ENCODE data around the gene CREBL2.
"Not testable (repeated sequence)": the region's sequence is repeated elsewhere in the genome, so short reads cannot be mapped to it uniquely, and the experiment has no call there.

CREBL2 gene

GRCh38 chr12:12604740-12605139, 6.9 kb upstream of the CREBL2 start:
- in situ Hi-C loops (cut with HindIII; ENCODE audit: low pct_unique_long_range_greater_than_20kb, low sequenced_read_pairs), result no loop called here

DNA sequence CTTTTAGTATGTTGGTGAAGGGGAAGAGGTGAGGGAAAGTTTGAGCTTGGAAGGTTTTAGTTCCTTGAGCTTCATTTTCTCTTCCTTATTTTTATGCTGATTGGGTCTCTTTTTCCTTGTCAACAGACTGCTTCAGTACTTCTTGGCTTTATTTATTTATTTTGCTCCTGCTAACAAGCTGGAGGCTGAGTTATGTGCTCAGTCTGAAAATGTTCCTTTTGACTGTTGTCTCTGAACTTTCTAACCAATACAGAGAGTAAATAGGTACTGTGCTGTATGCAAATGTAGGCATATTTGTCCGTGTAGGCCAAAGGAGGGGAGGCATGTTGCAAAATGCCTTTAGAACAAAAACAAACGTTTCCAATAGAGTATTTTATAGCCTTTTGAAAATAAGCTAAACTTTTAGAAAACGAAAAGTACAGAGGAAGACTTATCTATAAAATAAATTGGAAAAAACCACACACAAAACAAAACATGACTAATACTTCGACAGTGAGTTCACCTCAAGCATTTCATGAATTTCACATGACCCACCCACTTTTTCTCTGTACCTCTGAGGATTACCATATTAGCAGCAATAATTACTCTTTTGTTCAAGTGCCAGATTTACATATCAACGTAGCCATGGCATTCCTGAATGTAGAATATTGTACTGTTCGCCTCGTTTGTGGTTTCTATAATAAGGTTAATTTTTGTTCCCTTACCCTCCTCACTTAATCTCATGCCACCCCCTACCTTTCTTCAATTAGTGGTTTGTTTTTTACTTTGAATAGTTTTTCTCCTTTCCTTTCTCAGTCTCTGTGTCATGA, 4.7 kb upstream of the CREBL2 start:
- in situ Hi-C loops (cut with HindIII; ENCODE audit: low pct_unique_long_range_greater_than_20kb, low sequenced_read_pairs), result no loop called here
- no peak for DNase-seq (ENCODE audit: low read depth in 1 of 2, low spot score in 1 of 2)
- no peak for TF ChIP-seq JUND (IDR thresholded peaks at IDR 0.05; ENCODE audit: low read depth)

More at GRCh38 chr12:12604740-12605139, 6.9 kb upstream of the CREBL2 start:
- TF ChIP-seq JUND (IDR thresholded peaks at IDR 0.05; ENCODE audit: low read depth), result no peak
- no peak for DNase-seq (ENCODE audit: low read depth in 1 of 2, low spot score in 1 of 2)

DNA sequence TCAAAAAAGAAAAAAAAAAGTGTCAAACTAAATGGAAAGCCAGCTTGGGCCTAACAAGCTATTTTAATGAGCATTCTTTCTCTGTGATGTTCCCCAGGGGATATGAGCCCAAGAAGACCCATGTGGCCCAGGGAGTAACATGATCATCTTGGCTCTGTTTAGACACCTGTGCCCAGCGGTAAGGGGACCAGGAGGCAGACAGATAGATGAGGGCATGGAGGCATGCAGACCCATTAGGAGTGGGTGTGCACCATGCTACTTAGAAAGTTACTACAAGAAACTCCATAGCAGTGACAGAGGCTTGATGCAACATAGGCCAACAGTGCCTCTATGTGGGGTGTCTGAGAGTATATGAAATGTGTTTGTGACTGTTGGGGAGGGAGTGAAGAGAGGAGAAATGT, 3.1 kb upstream of the CREBL2 start:
- in situ Hi-C loops (cut with HindIII; ENCODE audit: low pct_unique_long_range_greater_than_20kb, low sequenced_read_pairs), result no loop called here
- TF ChIP-seq JUND (IDR thresholded peaks at IDR 0.05; ENCODE audit: low read depth), result no peak
- DNase-seq (ENCODE audit: low read depth in 1 of 2, low spot score in 1 of 2), result peak; percentile 8 to 63

- DNase-seq (ENCODE audit: low read depth in 1 of 2, low spot score in 1 of 2), result no peak
- no peak for TF ChIP-seq JUND (IDR thresholded peaks at IDR 0.05; ENCODE audit: low read depth)
- in situ Hi-C loops (cut with HindIII; ENCODE audit: low pct_unique_long_range_greater_than_20kb, low sequenced_read_pairs), result no loop called here
Observed at GRCh38 chr12:12609692-12610091, 2.0 kb upstream of the CREBL2 start.

DNA sequence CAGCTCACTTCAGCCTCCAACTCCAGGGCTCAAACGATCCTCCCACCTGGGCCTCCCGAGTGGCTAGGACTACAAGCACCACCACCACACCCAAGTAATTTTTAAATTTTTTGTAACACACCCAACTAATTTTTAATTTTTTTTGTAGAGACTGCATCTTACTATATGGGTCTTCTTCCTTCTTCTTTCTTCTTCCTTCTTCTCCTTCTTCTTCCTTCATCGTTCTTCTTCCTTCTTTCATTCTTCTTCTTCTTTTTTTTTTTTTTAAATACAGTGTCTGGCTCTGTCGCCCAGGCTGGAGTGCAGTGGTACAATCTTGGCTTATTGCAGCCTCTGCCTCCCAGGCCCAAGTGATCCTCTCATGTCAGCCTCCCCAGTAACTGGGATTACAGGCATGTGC, 965 bp upstream of the CREBL2 start:
- in situ Hi-C loops (cut with HindIII; ENCODE audit: low pct_unique_long_range_greater_than_20kb, low sequenced_read_pairs), result no loop called here
- no peak for DNase-seq (ENCODE audit: low read depth in 1 of 2, low spot score in 1 of 2)
- no peak for TF ChIP-seq JUND (IDR thresholded peaks at IDR 0.05; ENCODE audit: low read depth)

DNA sequence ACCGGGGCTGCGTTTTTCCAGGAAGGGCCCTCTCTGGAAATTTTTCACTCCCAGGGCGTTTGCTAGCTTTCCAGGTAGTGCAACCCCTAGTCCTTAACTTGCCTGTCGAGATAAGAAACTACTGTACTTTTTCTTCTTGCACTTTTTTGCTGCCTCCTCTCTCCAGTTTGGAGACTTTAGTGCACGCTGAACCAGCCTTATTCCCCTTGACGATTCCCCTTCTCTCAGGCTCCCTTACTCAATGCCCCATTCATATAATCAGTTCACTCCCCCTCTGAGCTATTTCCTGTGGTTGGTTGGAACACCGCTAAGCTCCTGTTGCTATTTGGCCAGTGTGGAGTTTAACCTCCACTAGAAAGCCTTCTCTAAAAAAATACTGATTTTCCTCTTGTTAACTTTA, 682 bp downstream of the CREBL2 start:
- in situ Hi-C loops (cut with HindIII; ENCODE audit: low pct_unique_long_range_greater_than_20kb, low sequenced_read_pairs), result no loop called here
- peak in 1 of 2 experiments; percentile 2 for DNase-seq (ENCODE audit: low read depth in 1 of 2, low spot score in 1 of 2)
- no peak for TF ChIP-seq JUND (IDR thresholded peaks at IDR 0.05; ENCODE audit: low read depth)

DNA sequence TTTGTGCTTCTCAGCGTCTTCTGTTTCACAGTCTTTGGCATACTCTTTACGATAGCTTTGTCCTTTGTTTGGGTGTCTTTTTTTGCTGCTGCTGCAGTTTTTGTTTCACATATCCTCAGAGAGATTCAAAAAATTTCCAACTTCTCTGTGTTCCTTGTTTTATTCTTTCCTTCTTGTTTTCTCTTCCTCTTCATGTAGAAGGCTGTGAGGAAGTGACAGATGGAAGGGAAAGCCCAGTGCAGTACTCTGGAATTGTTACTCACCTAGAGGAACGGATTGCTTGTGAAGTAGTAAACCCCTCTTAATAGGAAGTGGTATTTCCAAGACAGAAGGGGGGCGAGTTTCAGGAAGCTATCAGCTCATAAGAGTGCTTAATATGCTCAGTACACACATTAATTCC, 1.7 kb downstream of the CREBL2 start:
- DNase-seq (ENCODE audit: low read depth in 1 of 2, low spot score in 1 of 2), result no peak
- in situ Hi-C loops (cut with HindIII; ENCODE audit: low pct_unique_long_range_greater_than_20kb, low sequenced_read_pairs), result no loop called here
- no peak for TF ChIP-seq JUND (IDR thresholded peaks at IDR 0.05; ENCODE audit: low read depth)

DNA sequence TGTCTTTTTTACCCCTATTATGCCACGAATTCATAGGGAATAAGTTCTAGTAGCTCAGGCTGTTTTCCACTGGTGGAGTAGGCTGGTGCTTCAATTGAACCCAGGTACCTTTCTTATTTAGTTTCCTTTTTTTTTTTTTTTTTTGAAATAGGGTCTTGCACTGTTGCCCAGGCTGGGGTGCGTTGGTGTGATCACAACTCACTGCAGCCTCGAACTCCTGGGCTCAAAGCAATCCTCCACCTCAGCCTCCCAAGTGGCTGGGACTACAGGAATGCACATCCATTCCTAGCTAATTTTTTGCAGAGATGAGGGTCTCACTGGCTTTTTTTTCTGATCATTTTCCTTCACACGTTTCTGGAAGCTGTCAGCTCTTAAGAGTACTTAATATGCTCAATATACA, 2.7 kb downstream of the CREBL2 start:
- no peak for DNase-seq (ENCODE audit: low read depth in 1 of 2, low spot score in 1 of 2)
- in situ Hi-C loops (cut with HindIII; ENCODE audit: low pct_unique_long_range_greater_than_20kb, low sequenced_read_pairs), result no loop called here
- no peak for TF ChIP-seq JUND (IDR thresholded peaks at IDR 0.05; ENCODE audit: low read depth)

DNA sequence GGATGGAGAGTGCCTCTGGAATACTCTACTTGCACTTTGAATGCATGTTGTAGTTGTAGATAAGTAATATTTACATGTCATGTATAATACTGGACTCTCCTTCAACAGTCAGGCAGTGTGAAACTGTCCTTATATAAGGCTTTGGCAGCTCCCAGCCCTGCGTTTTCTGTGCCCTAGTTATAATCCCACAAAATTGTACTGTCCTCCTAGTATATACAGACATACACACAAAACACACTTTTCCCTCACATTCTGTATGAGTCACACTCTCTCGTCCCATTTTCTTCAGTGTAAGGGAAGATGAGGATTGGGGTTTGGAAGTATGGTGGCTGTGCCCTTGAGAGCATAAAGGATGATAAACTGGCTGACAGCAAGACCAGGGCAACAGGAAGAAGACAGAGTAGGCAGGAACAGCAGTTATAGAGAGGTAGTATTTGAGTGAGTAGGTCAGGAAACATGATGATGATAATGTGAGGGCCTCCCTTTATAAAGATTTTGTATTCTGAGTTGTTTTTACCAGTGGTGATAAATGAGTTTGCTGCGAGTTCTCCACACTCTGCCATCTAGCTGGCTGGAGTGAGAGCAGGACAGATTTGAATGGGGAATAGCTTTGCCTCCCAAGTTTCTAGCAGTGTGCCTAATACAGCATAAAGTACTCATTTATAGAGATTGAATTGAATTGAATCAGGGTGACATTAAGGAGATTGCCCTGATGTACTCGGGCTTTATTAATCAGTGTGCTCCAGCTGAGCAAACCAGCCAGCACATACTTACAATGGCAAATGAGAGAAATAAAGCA, 5.0 kb downstream of the CREBL2 start:
- in situ Hi-C loops (cut with HindIII; ENCODE audit: low pct_unique_long_range_greater_than_20kb, low sequenced_read_pairs), result no loop called here
- DNase-seq (ENCODE audit: low read depth in 1 of 2, low spot score in 1 of 2), result no peak
- no peak for TF ChIP-seq JUND (IDR thresholded peaks at IDR 0.05; ENCODE audit: low read depth)

GRCh38 chr12:12618064-12618463, 6.4 kb downstream of the CREBL2 start:
- DNase-seq (ENCODE audit: low read depth in 1 of 2, low spot score in 1 of 2); in situ Hi-C loops (cut with HindIII; ENCODE audit: low pct_unique_long_range_greater_than_20kb, low sequenced_read_pairs): not testable (repeated sequence)

DNA sequence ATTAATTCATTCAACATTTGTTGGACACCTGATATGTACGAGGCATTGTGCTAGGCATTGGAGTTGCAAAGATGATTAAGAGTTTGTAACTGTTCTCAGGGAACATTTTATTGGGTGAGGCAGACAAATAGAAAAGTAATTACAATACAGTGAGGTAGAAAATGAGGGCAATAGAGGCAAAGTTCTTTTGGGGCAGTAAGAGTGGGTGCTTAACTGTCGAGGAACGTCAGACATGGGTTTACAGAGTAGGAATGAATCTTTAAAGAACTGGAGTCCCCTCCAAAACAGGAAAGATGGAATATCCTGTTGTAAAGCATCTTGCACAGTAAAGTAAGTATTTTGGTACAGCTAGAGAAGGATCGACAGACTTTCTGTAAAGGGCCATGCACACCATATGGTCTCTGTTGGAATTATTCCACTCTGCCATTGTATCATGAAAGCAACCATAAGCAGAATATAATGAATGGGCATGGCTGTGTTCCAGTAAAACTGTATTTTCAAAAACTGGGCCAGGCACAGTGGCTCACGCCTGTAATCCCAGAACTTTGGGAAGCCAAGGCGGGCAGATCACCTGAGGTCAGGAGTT, 9.1 kb downstream of the CREBL2 start:
- no peak for TF ChIP-seq JUND (IDR thresholded peaks at IDR 0.05; ENCODE audit: low read depth)
- in situ Hi-C loops (cut with HindIII; ENCODE audit: low pct_unique_long_range_greater_than_20kb, low sequenced_read_pairs), result no loop called here
- DNase-seq (ENCODE audit: low read depth in 1 of 2, low spot score in 1 of 2), result no peak

- in situ Hi-C loops (cut with HindIII; ENCODE audit: low pct_unique_long_range_greater_than_20kb, low sequenced_read_pairs), result no loop called here
- TF ChIP-seq JUND (IDR thresholded peaks at IDR 0.05; ENCODE audit: low read depth), result no peak
- DNase-seq (ENCODE audit: low read depth in 1 of 2, low spot score in 1 of 2), result no peak
Observed at GRCh38 chr12:12622418-12622817, 10.7 kb downstream of the CREBL2 start.

DNA sequence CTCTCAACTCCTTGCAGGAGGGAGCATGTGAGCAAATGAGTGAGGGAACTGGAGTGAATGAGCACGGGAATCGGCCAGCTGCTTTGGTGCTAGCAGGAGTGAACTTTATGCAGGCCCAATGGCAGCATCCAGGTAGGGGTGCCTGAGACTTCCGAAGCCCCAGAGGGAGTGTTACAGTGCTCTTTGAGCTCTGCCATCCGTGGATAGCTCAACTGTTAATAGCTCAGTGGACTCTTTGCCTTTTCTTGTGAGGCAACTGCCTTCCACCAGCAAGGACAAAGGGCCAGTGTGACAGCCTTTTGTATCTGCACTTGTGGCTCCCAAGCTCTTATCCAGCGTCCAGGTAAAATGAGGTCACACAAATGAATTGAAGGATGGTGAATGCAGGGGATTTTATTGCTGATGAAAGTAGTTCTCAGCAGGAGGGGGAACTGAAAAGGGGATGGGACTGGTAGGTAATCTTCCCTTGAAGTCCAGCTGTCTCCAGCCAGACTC, 12.9 kb downstream of the CREBL2 start:
- TF ChIP-seq JUND (IDR thresholded peaks at IDR 0.05; ENCODE audit: low read depth), result no peak
- DNase-seq (ENCODE audit: low read depth in 1 of 2, low spot score in 1 of 2), result no peak
- in situ Hi-C loops (cut with HindIII; ENCODE audit: low pct_unique_long_range_greater_than_20kb, low sequenced_read_pairs), result no loop called here
